ENCODE results near the gene PPAT.
A peak's percentile ranks its signal among the peaks of the same experiment; 100 is the strongest.
"Not testable (repeated sequence)": the region's sequence is repeated elsewhere in the genome, so short reads cannot be mapped to it uniquely, and the experiment has no call there.

PPAT gene

DNA sequence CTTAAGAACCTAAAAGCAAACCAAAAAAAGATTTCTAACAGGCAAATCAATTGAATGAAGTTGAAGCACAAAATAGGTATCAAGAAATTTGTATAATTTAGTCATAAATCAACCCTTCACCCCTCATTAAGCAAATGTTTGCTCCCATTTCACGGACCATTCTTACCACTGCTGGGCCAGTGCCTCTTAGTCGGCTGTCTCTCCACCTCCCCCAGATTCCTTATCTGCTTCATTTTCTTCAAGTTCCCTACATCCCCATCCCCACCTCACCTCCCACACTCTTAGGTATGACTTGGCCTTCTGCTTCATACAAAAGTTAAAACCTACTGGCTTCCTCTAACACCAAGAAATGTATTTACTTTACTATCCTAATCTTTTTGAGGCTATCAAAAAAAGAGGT is 60.0 kb downstream of the PPAT start:
- DNase-seq (ENCODE audit: low spot score), result no peak

DNA sequence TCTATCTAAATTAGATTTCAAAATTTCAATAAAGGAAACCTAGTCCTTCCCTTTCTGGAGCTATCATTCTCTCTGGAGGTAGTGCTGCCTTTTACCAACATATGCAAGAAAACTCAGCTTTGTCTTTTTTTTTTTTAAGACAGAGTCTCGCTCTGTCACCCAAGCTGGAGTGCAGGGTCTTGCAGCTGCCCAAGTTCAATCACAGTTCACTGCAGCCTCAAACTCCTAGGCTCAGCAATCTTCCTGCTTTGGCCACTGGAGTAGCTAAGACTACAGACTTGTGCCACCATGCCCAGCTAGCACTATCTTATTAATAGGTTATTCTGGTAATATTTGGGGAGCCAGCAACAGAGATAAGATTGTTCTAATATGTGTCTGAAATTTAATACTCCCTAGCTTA is 60.5 kb downstream of the PPAT start:
- no peak for DNase-seq (ENCODE audit: low spot score)

DNA sequence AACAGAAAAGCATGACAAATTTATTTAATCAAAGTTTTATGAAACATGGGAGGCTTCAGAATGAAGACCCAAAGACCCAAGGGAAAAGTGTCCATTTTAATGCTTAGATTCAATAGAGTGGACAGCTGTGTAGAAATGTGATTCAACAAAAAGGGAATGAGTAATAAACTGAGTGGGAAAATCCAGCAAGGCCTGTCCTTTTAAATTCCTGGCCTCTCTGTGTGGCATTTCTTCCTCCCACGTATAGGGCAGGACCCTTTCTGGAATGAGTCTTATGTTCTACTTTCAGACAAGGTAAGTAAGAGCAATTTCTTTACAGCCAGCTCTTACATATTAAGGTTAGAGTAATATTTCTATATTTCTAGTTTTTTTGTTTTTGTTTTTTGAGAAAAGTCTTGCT is 62.6 kb downstream of the PPAT start:
- DNase-seq (ENCODE audit: low spot score), result no peak

DNA sequence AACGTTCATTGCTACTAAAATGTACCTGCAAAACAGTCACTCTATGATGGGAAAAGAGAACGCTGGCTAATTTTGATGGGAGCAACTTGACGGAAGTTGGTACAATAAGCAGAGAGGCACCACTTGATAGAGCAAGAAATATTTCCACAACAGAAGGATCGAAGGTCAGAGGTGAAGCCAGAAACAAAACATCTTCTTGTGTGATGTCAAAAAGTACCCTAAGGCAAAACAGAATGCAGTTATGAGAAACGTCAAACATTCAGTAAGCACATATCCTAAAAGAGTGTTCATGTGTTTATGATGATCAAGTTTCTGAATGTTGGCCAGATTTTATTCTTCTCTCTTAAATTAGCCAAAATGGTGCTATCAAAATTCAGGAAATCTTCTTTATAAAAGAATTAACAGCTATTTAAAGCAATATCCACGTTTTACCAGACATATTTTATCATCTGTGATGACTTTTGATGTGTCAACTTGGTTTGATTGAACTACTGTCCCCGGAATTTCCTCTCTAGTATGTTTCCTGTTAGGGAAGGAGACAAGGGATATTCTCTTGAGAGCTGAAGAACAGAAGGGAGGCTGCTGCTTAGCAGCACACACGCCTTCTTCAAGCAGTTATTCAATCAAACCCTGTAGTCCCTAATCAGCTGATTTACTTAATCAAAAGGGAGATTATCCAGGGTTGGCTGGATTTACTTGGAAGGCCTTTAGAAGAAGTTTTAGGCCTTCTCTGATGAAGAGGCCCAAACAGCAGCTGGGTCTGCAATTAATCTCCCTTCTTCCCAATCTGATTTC is 63.8 kb downstream of the PPAT start:
- no peak for DNase-seq (ENCODE audit: low spot score)

DNA sequence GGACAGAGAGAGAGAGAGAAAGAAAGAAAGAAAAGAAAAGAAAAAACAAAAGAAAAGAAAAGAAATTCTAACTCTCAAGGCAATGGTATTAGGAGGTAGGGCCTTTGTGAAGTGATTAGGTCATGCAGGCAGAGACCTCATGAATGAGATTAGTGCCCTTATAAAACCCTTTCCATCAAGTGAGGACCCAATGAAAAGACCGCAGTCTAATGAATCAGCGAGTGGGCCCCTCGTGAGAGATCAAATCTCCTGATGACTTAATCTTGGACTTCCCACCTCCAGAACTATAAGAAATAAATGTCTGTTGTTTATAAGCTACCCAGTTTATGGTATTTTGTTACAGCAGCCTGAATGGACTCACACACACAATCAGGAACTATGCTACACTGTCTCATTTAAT is 65.0 kb downstream of the PPAT start:
- DNase-seq (ENCODE audit: low spot score), result no peak

DNA sequence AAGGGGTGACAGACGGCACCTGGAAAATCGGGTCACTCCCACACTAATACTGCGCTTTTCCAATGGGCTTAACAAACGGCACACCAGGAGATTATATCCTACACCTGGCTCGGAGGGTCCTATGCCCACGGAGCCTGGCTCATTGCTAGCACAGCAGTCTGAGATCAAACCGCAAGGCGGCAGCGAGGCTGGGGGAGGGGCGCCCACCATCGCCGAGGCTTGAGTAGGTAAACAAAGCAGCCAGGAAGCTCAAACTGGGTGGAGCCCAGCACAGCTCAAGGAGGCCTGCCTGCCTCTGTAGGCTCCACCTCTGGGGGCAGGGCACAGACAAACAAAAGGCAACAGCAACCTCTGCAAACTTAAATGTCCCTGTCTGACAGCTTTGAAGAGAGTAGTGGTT is 72.4 kb downstream of the PPAT start:
- DNase-seq (ENCODE audit: low spot score), result not testable (repeated sequence)

DNA sequence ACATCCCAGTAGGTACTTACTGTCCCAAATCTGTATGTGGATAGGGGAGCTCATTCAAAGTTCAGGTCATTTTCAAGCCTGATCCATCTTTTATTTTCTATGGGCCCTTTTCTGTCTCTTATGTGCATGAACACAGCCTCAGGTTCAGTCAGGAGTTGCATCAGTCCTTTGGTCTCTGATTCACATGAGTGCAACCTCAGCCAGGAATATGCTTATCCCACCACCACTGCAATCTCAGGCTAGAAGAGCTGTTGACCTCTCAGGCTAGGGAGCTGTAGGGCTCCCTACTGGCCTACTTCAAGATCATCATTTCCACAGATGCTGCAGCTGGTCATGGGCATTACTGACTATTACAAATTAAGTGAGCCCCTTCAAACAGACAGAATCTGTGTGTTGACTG is 75.3 kb downstream of the PPAT start:
- DNase-seq (ENCODE audit: low spot score), result no peak

DNA sequence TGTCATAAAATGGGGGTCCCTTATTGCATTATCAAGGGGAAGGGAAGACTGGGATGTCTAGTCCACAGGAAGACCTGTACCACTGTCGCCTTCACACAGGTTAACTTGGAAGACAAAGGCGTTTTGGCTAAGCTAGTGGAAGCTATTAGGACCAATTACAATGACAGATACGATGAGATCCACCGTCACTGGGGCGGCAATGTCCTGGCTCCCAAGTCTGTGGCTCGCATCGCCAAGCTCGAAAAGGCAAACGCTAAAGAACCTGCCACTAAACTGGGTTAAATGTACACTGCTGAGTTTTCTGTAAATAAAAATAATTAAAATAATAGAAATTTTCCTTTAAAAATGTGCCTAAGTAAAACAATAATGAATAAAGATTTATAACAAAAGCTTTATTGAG is 78.8 kb downstream of the PPAT start:
- no peak for DNase-seq (ENCODE audit: low spot score)

DNA sequence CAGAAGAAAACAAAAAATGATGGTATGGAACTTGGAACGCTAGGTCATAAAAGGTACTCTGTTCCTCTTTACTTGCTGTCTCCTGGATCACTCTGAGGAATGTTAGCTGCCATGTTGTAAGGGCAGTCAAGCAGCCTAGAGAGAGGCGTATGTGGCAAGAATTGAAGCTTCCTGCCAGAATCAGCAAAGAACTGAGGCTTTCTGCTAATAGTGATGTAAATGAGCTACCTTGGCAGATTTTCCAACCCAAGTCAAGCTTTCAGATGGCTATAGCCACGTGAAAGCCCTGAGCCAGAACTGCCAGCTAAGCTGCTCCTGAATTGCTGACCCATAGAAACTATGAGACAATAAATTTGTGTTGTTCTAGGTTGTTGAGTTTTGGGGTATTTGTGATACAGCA is 86.8 kb downstream of the PPAT start:
- peak; percentile 59 for DNase-seq (ENCODE audit: low spot score)

DNA sequence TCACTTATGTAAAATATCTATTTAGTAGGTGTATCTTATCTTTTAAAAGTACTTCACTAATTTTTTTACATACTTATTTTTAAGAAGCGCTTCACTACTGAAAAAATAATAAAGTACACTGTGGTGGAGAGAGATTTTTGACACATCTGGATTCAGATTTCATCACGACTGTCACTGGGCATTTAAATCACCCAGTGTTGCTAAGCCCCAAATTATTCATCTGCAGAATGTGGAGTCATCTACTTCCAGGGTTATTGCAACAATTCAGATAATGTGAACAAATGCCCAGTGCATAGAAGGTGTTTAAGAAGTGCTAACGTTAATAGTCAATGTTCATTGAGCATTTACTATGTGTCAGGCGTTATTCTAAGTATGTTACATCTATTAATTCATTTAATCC is 90.0 kb downstream of the PPAT start:
- DNase-seq (ENCODE audit: low spot score), result no peak

All from globus pallidus (tissue), 1 donor.